Forelimb muscle (tissue), 1 donor: ENCODE measurements around the gene FAM171A1. TPM values are rescaled to one million over a fixed set of nuclear protein-coding genes. Genes with fewer than 3 reads are reported as not detected.
"Not testable (repeated sequence)": the region's sequence is repeated elsewhere in the genome, so short reads cannot be mapped to it uniquely, and the experiment has no call there.

ENCODE experiments used
- DNase-seq: peaks from one replicate; pipeline ENCODE4 v3.0.0-alpha.2; 2013; ENCODE audit warnings: low read depth
- polyA plus RNA-seq: library from polyadenylated mRNA; unstranded; fragments of 120-200 nt; gene quantifications from one replicate; pipeline ENCODE4 v1.2.1, GENCODE V29; 2013; ENCODE audit not compliant: insufficient read length

FAM171A1 gene
- polyA plus RNA-seq, 1 donor: 27.2 TPM

DNA sequence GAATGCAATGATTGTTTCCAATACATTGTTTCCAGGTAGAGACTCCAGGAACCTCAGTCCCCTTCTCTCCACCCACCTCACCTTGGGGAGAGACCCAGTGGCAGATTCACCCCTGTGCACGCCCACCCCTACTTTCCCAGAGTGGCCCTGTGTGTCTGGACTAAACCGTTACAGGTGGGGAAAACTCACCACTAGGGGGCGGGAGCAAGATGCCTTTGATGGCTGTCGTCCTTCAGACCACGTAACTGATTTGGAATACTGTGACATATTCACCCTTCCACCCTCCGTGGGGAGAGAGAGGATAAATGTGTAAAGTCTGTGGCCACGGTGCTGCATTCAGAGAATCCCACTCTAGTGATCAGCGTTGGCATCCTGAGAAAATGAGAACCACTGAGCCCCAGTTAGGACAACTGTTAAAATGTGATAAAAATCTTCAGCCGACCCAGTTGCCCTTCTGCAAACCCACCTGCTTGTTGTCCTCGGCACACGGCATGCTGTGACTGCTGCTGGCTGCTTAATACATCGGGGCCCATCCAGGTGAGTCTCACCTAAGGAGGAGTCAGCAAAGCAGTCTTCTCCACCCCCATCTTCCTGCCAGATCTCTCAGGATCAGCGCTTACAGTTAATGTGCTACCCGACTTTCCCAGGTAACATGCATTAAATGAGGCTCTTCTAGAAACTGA, 161.1 kb downstream of the FAM171A1 start:
- peak; percentile 36 for DNase-seq

DNA sequence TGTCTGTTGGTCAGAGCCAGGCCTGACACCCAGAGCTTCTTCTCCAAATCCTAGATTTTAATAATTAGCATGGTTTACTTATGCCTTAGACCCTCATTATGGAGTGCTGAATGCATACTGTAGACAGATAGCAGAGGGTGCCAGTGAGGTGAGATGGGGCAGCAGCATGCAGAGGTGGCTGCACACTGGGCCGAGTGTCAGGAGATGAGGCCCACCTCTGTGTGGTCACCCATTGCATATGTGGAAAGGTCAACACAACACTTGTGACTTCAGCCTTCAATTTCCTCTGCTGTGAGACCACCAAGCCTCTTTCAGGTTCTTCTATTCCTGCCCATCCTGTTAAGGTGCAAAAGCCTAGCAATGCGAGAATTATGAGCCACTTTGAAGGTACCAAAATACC, 162.9 kb downstream of the FAM171A1 start:
- no peak for DNase-seq

DNA sequence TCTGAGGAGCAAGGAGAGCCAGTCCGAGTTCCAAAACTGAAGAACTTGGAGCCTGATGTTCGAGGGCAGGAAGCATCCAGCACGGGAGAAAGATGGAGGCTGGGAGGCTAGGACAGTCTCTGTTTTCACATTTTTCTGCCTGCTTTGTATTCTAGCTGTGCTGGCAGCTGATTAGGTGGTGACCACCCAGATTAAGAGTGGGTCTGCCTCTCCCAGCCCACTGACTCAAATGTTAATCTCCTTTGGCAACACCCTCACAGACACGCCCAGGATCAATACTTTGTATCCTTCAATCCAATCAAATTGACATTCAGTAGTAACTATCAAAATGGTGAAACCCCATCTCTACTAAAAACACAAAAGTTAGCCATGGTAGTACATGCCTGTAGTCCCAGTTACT, 163.7 kb downstream of the FAM171A1 start:
- DNase-seq: not testable (repeated sequence)

DNA sequence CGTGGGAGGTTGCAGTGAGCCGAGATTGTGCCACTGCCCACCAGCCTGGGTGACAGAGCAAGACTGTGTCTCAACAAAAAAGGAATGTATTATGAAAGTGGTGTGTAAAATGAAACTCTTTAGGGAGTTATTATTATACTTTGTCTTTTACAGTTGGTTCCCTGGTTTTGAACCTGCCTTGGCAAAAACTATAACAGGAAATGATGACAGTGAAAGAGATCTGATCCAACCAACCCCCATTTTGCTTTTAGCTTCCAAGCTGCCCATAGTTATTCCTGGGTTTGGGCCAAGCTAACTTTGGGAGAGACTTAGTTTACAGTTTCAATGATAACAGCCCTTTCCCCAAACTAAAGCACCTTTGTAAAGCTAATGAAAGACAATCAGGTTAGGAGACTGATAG, 168.4 kb downstream of the FAM171A1 start:
- no peak for DNase-seq

DNA sequence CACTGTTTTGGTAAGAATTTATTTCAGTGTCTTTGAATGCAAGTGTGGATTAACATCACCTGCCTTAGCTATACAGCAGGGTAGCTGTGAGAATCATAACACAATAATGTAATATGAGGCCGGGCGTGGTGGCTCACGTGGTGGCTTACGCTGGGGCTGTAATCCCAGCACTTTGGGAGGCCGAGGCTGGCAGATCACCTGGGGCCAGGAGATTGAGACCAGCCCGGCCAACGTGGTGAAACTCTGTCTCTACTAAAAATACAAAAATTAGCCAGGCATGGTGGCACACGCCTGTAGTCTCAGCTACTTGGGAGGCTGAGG, 168.8 kb downstream of the FAM171A1 start:
- not testable (repeated sequence) for DNase-seq

DNA sequence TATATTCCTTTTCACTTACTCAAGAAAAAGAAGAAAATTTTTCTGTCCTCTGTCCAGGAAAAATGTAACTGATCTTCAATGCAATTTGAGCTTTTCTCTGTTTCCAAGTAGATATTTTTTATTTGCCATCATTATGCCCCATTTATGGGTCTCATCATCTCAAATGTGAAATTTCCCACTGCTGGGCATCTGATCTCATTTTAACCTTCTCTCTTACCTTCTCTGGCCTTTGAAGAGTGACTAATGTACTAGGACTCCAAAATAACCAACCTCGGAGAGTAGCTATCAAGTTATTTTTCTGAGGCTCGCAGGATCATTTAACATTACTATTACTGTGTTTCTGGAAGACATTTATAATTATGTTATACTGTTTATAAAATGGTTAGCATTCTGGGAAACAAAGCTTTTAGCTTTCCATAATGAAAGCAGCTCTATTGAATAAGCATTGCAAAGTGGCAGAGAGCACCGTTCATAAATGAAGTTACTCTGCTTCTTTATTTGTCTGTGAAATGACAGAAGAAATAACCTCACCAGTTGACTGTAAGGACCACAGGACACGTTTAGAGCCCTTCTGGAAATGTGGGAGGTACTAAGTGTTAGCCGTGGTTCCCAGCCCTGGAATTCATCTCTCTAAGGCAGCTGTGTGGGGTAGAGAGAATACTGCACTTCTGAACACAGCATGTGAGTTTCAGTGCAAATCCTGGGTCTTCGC, 169.3 kb downstream of the FAM171A1 start:
- DNase-seq: no peak

DNA sequence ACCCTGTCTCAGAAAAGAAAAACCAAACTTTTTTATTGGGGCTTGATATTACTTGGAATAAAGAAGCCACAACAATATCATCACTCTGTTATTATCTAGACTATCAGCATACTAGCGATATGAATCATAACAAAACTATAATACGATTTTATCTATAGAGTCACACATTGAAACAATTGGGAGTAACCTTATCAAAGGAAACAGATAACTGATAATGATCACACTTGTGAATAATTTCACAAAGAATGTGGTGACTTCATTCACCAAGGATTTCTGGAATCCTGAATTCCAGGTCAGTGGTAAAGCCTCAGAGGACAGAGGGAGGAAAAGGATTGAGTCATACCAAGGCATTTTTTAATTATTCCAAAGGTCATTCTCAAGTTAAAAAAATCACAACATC, 170.5 kb downstream of the FAM171A1 start:
- no peak for DNase-seq

DNA sequence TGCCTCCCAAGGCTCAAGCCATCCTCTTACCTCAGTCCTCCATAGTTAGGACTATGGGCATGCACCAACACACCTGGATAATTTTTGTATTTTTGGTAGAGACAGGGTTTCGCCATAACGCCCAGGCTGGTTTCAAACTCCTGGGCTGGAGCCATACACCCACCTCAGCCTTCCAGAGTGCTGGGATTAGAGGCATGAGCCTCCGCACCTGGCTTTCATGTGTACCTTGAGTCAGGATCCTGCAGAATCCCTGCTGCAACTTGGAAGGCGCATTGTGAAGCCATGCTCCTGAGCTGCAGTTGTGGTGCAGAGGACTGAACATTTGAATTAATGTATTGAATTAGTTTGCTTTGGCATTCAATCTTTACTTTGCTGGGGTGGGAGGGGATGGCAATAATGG, 173.2 kb downstream of the FAM171A1 start:
- no peak for DNase-seq

DNA sequence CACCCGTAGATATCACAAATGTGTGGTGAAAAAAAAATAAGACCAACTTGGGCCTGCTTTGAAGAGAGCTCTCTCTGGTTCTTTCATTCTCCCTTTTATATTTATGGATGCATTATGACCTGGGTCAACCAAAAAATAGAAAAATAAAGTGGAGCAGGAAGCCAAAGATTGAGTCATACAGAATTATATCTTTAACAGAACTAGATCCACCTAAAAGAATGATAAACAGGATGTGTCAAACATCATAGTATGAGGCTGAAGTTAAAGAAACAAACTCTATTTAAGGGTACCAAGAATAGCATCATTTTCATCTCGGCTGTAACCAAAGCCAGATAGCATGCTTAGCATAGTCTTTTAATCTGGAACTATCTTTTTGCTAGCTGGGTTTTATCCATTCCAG, 173.8 kb downstream of the FAM171A1 start:
- no peak for DNase-seq

DNA sequence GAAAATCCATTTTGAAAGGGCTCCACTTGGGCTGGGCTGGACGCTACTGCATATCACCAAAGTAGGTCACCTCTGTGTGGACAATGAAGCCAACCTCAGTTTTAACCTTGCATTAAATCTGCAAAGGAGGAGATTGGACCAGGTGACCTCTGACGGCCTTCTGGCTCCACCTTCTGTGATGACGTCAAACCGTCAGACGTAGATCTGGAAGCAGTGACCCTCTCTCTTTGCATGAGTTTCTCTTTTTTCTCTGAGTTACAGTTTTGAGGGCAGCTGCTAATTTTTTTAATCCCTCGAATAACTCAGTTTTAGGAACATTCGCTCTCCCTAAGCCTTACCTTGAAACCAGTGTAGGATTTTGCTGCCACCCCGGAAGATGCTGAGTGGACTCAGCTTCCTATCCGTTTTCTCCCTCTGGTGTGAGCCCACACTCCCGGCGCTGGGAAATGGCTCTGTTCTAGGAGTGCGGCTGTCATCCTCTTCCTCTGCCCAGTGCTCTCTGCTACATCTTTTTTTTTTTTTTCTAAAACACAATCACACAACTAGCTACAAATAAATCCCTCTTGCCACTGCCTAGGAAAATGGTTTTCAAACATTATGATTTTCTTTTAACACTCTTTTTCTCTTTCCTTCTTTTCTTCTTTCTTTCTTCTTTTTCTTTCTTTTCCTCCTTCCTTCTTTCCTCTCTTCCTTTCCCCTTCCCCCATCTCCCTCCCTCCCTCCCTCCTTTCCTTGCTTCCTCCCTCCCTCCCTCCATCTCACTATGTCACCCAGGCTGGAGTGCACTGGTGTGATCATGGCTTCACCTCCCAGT, 174.9 kb downstream of the FAM171A1 start:
- DNase-seq: no peak

DNA sequence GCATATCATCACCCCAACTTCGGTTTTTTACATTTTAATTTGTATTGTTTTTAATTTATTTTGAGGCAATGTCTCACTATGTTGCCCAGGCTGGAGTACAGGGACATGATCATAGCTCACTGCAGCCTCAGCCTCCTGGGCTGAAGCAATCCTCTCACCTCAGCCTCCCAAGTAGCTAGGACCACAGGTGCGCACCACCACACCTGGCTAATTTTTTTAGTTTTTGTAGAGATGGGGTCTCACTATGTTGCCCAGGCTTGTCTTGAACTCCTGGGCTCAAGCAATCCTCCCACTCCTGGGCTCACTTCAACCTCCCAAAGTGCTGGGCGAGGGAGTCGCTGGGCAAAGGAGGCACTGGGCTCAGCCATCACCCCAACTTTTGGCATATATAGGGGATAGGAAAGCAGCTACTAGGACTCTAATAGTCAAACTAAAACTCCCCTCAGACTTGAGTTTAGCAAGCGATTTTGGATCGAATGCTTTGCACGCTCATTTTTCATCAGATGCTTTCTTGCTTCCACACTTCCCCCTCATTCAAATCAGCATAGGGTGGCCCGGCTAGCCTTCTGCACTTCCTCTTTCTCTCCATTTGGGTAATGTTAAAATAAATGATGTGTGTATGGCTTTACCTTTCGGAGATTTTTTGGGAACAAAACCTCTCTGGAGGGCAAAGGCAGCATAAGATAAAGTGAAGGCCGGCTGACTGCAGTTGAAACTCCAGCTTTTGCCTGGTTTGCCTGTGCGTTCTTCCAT, 181.8 kb downstream of the FAM171A1 start:
- DNase-seq: no peak

DNA sequence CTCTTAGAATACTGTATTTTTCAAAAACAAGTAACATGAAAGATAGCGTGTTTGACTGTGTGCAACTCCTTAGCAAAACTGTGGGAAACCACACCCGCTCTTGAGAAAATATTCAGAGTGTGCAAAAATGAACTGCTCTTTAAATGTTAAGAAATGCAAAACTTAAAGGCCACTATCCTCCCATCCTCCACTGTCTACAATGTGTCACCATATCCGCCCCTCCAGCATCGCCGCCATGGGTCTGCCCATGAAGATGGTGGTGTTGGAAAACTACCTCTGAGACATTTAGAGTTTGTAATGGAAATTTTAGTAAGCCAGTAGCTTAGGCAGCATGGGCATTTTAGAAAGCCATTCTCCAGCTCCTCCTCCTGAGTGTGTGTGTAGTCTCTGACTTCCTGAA, 182.5 kb downstream of the FAM171A1 start:
- no peak for DNase-seq

DNA sequence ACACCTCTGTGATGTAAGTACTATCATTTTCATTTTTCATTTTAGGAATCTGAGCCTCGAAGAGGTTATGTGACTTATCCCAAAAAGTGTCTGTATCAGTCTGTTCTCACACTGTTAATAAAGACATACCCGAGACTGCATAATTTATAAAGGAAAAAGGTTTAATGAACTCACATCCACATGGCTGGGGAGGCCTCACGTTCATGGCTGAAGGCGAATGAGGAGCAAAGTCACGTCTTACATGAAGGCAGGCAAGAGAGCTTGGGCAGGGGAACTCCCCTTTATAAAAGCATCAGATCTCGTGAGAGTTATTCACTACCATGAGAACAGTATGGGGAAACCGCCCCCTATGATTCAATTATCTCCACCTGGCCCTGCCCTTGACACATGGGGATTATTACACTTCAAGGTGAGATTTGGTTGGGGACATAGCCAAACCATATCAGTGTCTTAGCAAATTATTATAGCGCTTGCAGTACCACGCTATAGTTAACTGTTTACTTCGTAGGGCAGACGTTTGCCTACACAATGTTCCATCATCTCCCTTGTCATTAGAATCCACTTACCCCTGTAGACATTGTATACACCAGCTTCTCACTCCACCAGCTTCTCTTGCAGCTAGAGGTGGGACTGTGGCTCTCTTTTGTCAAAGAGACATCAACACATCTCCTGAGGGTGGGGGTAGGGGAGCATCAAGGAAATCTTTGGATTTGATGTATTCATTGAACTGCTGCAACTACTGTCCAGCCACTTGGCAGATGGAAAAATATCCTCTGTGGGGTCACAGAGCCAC, 187.2 kb downstream of the FAM171A1 start:
- DNase-seq: no peak

DNA sequence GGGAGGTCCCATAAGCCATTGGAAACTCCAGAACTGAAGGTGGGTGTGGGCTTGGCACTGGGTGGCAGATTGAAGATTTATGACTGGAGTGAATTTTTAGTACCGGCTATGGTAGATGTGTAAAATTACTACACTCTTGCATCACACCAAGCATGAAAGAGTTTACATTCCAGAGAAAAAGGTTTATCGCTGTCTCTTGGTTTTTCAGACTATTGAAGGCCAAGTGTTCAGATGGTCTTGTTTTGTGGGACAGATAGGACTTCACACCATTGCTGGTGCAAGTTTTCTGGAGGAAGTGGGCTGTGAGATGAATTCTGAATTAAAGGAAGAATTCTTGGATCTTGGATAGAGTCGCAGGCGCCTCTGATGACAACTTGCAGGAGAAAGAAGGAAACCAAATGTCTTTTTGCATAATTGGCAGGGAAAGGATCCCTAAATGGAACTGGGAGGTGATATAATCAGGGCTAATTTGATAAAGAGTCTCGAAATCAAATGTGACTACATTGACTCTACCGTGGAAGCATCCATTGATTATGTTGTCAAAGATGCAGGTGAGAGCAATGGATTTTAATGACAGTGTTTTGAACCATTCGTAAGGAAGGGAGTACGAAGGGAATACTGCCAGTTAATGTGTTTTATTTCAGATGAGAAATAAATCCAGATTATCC, 188.4 kb downstream of the FAM171A1 start:
- no peak for DNase-seq

DNA sequence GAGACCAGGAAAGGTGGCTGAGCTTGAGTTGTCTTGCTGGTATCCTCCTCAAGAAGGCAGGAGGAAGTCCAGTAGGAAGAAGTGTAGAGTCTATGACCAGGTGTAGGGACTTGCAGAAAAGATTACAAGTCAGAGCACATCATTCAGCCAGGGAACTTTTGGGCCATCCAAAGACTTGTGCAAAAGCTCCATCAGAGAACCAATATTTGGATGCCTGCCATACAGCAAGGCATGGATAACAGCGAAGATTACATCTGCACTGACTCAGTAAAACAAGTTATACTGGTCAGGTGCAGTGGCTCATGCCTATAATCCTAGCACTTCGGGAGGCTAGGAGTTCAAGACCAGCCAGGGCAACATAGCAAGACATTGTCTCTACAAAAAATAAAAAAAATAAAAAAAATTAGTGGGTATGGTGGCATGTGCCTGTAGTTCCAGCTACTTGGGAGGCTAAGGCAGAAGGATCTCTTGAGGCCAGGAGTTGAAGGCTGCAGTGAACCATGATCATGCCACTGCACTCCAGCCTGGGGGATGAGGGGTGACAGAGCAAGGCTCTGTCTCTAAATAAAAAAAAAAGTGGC, 189.4 kb downstream of the FAM171A1 start:
- DNase-seq: no peak

DNA sequence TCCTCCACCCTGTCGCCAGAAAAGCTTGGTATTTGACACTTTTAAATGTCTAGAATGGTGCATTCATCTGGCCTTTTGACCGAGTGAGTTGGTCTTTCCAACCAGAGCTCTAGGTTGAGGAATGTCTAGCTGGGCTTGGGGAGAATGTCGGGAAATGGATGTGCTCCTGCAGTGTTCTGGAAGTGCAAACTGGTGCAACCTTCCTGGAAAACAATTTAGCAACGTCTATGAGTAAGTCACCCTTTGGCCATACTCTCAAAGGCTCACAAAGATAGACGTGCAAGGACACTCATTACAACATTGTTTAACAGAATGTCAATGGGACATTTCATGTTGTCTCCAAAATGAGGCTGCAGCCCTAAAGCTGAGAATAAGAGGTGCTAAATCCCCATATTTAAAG, 190.4 kb downstream of the FAM171A1 start:
- DNase-seq: no peak

DNA sequence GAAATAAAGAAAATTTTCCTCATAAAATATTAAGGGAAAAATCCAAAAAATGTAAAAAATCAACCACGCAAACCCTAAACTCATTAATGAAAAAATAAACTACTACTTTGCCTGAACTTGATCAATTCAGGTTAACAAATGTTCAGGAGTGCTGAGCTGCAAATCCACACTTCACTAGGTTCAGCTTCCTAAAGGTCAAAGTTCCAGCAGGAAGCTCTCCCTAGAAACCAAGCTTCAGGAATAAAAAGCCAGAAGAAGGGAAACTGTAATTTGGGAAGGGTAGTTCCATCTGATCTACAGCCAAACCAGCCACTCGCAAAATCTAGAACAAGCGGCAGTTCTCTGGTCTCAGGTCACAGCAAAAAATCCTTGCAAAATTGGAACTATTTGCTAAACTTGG, 194.8 kb downstream of the FAM171A1 start:
- DNase-seq: no peak

DNA sequence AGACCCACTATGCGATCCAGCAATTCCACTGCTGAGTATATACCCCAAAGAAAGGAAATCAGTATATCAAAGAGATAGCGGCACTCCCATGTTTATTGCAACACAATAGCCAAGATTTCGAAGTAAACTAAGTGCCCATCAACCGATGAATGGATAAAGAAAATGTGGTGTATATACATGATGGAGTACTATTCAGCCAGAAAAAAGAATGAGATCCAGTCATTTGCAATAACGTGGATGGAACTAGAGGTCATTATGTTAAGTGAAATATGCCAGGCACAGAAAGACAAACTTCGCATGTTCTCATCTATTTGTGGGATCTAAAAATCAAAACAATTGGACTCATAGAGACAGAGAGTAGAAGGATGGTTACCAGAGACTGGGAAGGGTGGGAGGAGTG, 195.5 kb downstream of the FAM171A1 start:
- no peak for DNase-seq

DNA sequence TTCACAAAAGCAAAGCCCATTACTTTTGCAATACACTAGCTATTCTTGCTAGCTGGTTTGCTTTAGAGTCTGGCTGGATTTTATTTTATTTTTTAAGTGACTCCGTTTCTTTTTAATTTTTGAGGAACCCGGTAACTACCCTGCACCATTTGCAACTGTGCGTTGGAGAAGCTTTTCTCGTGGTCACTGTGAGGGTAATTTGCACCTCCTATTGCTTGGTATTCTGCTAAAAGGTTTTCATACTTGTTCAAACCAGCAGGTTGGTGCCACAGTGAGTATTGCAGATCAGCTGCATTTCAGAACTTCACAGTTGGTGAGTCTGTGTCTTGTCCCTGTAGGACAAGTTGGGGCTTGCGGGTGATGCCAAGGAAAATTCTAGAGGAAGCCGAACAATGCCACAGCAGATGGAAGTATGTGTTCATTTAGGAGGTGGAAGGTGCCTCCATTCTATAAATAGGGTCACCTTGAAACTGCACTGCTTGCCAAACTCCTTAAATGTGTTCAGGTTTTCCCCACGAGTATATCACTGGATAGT, 198.7 kb downstream of the FAM171A1 start:
- no peak for DNase-seq
